ENCODE data around the gene PTH2R. TPM values are rescaled to one million over a fixed set of nuclear protein-coding genes. Genes with fewer than 3 reads are reported as not detected.

PTH2R gene
- total and polyA plus RNA-seq, 12 donors, result 0.01 TPM; not detected in 11

- Histone ChIP-seq H3K4me3 (no peak overlapping the region), H3K27me3 (peaks cover 0 to 86% (median 64%) of the 10 kb centered on the region in 7 donors), H3K27ac (no peak overlapping the region), H3K36me3 (no peaks in the 10 kb centered on the region), H3K4me1 (peaks cover 0 to 12% (median 7%) of the 10 kb centered on the region in 9 donors), H3K9me3 (no peaks in the 10 kb centered on the region)
- intact Hi-C loops (cut with DNase I), result loop anchor here in 1 of 10 donors (10.0 kb wide), 1 partner anchor 917 kb away; no protein-coding TSS in a partner anchor
- TF ChIP-seq CTCF (IDR thresholded peaks at IDR 0.05), result peak in 5 of 9 donors; percentile 14 to 42 (median 31)
- DNase-seq (no peak), ATAC-seq (no peak)
- 22 to 24% methylated on average over 9 of the region's 9 CpGs for WGBS, 2 donors
These were observed 1.1 kb downstream of the PTH2R start for GRCh38 chr2:208407667-208408066.

- intact Hi-C loops (cut with DNase I), result no loop called here
- 57 to 67% methylated on average over 2 of the region's 2 CpGs for WGBS, 2 donors
- Histone ChIP-seq H3K27me3 (peaks cover 0 to 33% (median 9%) of the 10 kb centered on the region in 7 donors), H3K27ac (no peak overlapping the region), H3K9me3 (no peaks in the 10 kb centered on the region), H3K4me3 (no peak overlapping the region), H3K36me3 (no peaks in the 10 kb centered on the region), H3K4me1 (no peaks in the 10 kb centered on the region)
- no peak for ATAC-seq
- no peak for DNase-seq
- TF ChIP-seq CTCF (IDR thresholded peaks at IDR 0.05), result no peak
These were observed 7.3 kb downstream of the PTH2R start for GRCh38 chr2:208413931-208414330.

- no peak overlapping the region for H3K27ac ChIP-seq
- 82 to 85% methylated on average over 4 of the region's 4 CpGs for WGBS, 2 donors
- intact Hi-C loops (cut with DNase I), result no loop called here
These were observed 8.7 kb downstream of the PTH2R start for GRCh38 chr2:208415255-208415654.

GRCh38 chr2:208415897-208416296 is 9.3 kb downstream of the PTH2R start:
- H3K27me3 ChIP-seq, result peaks cover 0 to 15% (median 0%) of the 10 kb centered on the region in 7 donors
- ATAC-seq, result no peak
- intact Hi-C loops (cut with DNase I), result no loop called here
- H3K27ac ChIP-seq, result no peak overlapping the region
- no peaks in the 10 kb centered on the region for H3K9me3 ChIP-seq
- H3K4me3 ChIP-seq, result no peak overlapping the region
- WGBS, 2 donors, result 64 to 78% methylated on average over 2 of the region's 2 CpGs
- H3K36me3 ChIP-seq, result no peaks in the 10 kb centered on the region
- no peak for DNase-seq
- no peak for TF ChIP-seq CTCF (IDR thresholded peaks at IDR 0.05)
- no peaks in the 10 kb centered on the region for H3K4me1 ChIP-seq

More at GRCh38 chr2:208415255-208415654, 8.7 kb downstream of the PTH2R start:
- H3K9me3 ChIP-seq, result no peaks in the 10 kb centered on the region
- no peak for TF ChIP-seq CTCF (IDR thresholded peaks at IDR 0.05)
- no peak overlapping the region for H3K4me3 ChIP-seq
- peaks cover 0 to 20% (median 0%) of the 10 kb centered on the region in 7 donors for H3K27me3 ChIP-seq
- DNase-seq (no peak), ATAC-seq (no peak)
- no peaks in the 10 kb centered on the region for H3K36me3 ChIP-seq
- H3K4me1 ChIP-seq, result no peaks in the 10 kb centered on the region

All from heart right ventricle (tissue), 16 donors.